NCI-H69 (cell line): ENCODE measurements around the gene PIGT.
A peak's percentile ranks its signal among the peaks of the same experiment; 100 is the strongest.

ENCODE experiments used
- DNase-seq: peaks from one replicate; lab custom pipeline; 2025; lab: John Stamatoyannopoulos, UW

PIGT gene

GRCh38 chr20:45400346-45401031, 15.5 kb upstream of the PIGT start:
- no peak for DNase-seq

DNA sequence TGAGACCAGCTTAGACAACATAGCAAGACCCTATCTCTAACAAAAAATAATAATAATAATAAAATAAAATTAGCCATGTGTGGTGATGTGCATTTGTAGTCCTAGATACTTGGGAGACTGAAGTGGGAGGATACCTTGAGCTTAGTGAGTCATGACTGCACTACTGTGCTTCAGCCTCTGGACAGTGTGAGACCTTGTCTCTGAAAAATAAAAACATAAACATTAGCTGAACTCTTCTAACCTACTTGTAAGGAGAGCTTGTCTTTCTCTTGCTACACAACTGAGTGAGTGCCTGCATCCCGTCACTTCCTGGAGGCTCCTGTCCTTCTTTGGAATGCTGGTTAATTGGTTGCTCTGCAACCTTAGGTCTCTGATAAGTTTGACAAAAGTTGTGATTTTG, 13.0 kb upstream of the PIGT start:
- DNase-seq: no peak

DNA sequence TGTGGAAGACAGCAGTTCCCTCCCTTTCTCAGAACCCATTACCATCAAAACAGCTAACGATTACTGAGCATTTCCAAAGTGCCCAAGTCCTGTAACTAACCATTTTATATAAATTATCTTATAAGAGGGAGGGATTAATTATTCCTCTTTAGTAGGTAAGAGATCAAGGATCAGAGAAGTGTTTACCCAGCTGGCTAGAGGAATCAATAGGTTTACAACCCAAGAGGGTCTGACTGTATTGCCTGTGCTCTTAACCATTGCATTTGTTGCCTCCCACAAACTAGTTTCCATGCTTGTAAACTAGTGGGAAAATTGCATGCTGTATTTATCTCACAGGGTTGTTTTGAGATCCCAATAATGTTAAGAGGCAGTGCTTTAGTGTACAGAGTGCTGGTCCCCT, 11.5 kb upstream of the PIGT start:
- DNase-seq: peak; percentile 7

GRCh38 chr20:45405571-45406259, 10.2 kb upstream of the PIGT start:
- DNase-seq: peak; percentile 44

- peak; percentile 81 for DNase-seq
These were observed 9.5 kb upstream of the PIGT start for GRCh38 chr20:45406260-45407066.

DNA sequence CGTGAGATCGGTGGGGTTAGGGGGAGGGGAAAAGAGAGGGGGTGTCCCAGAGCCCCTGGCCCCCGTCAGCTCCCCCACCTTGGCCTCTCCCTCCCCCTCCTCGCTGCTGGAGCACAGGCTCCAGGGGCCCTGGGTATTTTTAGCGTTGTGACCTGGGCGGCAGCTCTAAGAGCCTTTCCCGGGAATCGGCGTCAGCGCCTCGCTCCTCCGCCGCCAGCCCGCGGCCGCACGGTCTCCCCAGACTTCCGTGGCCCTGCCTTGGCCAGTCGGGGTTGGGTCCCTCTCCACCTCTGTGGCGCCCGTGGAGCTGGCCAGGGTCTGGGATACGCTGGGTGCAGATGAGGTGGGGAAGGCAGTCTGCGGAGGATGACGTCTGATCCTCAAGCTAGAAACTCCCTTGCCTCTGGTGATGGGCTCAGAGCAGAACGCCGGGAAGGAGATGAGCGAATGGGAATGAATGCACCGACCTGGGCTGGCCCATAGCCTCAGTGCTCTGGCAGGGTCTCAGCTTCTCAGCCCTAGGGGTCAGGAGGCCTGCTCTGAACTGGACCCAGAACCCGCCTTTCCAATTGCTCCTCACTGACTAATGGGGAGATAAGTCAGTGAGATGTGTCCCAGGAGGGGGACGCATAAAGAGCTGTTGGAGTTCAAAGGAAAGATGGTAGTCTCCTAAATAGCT, 8.7 kb upstream of the PIGT start:
- DNase-seq: peak; percentile 57

DNA sequence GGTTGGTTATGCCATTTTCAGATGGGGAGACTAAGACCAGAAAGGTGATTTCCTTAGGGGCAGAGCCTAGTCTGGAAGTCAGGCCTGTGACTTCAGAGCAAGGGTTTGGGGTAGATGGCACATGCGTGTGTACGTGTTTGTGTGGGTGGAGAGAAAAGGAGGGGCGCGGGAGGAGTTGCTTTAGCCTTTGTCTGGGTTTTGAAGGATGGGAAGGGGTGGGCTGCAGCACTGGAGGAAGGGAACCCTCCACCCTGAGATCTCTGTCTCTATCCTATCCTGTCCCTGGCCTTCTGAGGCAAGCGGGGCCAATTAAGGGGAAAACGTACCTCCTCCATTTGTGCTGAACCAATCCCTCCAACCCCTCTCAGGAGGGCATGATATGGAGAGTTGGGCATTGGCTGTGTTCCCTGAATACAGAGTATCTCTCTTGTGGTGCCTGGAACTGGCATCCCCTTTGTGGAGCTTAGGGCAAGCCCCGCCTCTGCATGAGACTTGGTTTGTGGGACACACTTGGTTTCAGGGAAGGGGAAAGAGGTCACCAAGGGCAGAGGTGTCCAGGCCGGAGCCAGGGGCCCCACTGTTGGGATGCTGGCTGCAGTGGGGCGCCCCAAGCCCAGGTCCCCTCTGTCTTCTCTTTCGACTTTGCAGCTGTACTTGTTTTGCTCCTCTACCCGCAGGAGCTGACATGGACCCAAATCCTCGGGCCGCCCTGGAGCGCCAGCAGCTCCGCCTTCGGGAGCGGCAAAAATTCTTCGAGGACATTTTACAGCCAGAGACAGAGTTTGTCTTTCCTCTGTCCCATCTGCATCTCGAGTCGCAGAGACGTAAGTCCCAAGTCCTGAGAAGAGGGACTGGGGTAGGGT, 7.9 kb upstream of the PIGT start, which contains the start of gene DBNDD2:
Gene DBNDD2, plus strand, starts transcription at position 507 of the 863 bp plus-strand sequence. Its CDS starts 179 bp downstream, at position 686.
- no peak for DNase-seq

- DNase-seq: no peak
These were observed 7.2 kb upstream of the PIGT start for GRCh38 chr20:45408646-45409213.

- no peak for DNase-seq
These were observed 6.2 kb upstream of the PIGT start for GRCh38 chr20:45409521-45410272.

DNA sequence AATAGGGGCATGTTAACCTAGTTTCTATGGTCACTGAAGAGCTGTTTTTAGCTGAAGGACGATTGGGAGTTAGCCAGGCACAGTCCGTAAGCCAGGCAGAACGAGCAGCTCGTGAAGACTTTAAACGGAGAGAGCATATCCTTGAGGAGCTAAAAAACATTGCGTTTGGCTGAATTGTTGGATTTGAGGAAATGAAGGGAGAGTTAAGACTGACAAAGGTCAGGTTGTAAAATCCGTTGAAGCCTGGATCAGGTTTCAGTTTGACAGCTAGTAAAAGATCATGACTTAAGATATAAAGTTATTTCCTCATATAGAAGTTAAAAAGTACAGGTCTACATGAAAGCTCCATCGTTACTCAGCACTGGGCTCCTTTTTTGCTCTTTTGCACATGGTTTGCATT, 5.1 kb upstream of the PIGT start:
- no peak for DNase-seq

DNA sequence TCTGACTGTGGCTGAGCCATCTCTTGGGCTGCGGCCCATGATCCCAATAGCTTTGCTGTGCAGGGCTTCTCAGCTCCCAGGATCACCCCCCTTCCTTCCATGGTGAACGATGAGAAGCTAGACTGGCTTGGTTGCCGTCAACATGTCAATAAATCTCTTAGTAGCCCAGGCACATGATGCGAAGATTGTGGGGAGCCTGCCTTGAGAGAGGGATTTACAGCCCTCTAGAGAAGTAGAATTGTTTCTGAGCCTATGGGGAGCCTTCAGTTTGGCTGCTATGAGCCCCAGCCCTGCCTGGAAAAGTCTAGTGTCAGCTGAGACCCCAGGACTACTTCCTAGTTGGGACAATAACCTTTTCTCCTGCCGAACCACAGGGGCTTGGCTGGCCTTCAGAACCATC, 3.3 kb upstream of the PIGT start:
- no peak for DNase-seq

DNA sequence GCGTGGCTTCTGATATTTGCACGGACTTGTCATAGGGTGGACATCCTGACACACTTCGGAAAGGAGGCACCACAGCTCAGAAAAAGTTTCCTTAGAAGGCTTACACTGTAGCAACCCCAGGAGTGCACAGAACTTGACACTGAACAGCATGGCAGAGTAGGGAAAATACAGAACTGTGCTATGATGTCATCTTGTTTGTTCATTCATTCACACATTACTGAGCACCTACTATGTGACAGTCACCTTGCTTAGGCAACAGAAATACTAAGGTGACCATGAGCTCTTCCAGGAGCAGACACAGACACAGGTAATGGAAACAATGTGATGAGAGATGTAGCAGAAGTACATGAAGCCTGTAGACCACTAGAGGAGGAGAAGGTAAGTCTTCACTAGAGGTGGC, 2.5 kb upstream of the PIGT start:
- DNase-seq: no peak

GRCh38 chr20:45416917-45417316, 976 bp downstream of the PIGT start:
- no peak for DNase-seq

GRCh38 chr20:45419188-45420091, 3.5 kb downstream of the PIGT start:
- DNase-seq: peak; percentile 94

GRCh38 chr20:45420125-45420524, 4.2 kb downstream of the PIGT start:
- no peak for DNase-seq

DNA sequence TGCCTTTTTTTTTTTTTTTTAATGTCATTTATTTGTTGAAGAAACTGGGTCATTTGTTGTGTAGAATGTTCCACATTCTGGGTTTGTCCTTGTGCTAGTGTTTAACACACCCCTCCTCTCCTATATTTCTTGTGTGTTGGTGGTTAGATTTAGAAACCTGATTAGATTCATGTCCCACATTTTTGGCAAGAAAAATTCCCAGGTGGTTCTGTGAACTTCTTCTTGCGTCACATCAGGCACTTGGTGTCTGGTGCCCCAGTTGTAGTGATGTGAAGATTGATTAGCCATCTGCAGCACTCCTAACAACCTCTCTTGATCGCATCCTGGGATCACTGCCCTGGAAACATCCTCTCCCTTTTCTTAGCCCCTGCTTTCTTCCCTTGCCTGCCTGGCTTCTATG, 7.8 kb downstream of the PIGT start:
- no peak for DNase-seq

DNA sequence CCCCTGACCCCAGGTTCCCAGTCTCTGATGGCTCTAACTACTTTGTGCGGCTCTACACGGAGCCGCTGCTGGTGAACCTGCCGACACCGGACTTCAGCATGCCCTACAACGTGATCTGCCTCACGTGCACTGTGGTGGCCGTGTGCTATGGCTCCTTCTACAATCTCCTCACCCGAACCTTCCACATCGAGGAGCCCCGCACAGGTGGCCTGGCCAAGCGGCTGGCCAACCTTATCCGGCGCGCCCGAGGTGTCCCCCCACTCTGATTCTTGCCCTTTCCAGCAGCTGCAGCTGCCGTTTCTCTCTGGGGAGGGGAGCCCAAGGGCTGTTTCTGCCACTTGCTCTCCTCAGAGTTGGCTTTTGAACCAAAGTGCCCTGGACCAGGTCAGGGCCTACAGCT, 9.6 kb downstream of the PIGT start:
- no peak for DNase-seq

DNA sequence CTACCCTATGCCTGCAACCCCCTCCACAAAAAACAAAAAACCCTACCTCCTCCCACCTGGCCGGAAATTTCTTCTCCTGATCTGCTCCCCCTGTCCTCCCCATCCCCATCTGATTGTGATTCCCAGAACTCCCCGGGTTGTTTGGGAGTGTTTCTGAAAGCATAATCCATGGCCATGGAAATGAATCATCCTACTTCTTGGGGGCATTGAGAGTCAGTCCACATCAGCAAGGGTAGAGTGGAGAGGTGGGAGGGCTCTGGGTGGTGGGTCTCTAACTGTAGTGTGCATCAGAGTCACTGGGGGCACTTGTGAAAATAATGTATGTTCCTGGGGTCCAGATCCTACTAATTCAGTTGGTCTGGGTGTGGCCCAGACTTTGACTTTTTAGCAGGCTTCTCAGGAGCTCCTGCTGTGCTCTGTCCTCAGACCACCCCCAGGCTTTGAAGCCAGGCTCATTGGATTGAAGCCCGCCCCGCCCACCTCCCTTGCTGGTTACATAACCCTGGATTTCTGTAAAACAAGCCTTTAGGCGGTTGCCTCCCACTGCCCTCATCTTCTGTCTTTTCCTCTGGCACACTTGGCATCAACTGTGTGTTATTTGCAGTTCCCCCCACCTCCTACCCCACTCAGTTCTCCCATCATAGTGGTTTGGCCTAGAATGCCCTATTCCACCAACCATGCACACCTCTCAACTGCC, 10.5 kb downstream of the PIGT start:
- peak; percentile 48 for DNase-seq
